Hematopoietic multipotent progenitor cell treated with erythropoietin and hydrocortisone succinate and interleukin-3 and kit ligand, for 6 days (in vitro differentiated cells): ENCODE results near the gene LYZL2.

Source experiments
- DNase-seq: peaks from one replicate; pipeline ENCODE4 v3.0.0-alpha.2; 2015

The LYZL2 gene

GRCh38 chr10:30589441-30589840 lies 40.1 kb downstream of the LYZL2 start:
- peak; percentile 11 for DNase-seq

- peak; percentile 72 for DNase-seq
Observed at GRCh38 chr10:30587522-30588031, 42.0 kb downstream of the LYZL2 start.

- DNase-seq, result no peak
Observed at GRCh38 chr10:30586828-30587227, 42.7 kb downstream of the LYZL2 start.

- DNase-seq, result peak; percentile 64
Observed at GRCh38 chr10:30583778-30584415, 45.7 kb downstream of the LYZL2 start.

- peak; percentile 67 for DNase-seq
Observed at GRCh38 chr10:30581779-30582380, 47.7 kb downstream of the LYZL2 start.

GRCh38 chr10:30580676-30581075 lies 48.9 kb downstream of the LYZL2 start:
- DNase-seq, result no peak

- no peak for DNase-seq
Observed at GRCh38 chr10:30580241-30580640, 49.3 kb downstream of the LYZL2 start.

GRCh38 chr10:30579574-30579973 lies 50.0 kb downstream of the LYZL2 start:
- DNase-seq, result no peak

GRCh38 chr10:30577048-30577447 lies 52.5 kb downstream of the LYZL2 start:
- no peak for DNase-seq

GRCh38 chr10:30576641-30577040 lies 52.9 kb downstream of the LYZL2 start:
- no peak for DNase-seq

- DNase-seq, result no peak
Observed at GRCh38 chr10:30574432-30574796, 55.1 kb downstream of the LYZL2 start.

GRCh38 chr10:30573721-30574431 lies 55.7 kb downstream of the LYZL2 start:
- DNase-seq, result no peak

- DNase-seq, result no peak
Observed at GRCh38 chr10:30565449-30565848, 64.1 kb downstream of the LYZL2 start.

- peak; percentile 32 for DNase-seq
Observed at GRCh38 chr10:30562787-30563186, 66.8 kb downstream of the LYZL2 start.
